Spleen (tissue), 11 donors: ENCODE results near the gene FKBP4. TPM values are rescaled to one million over a fixed set of nuclear protein-coding genes. Genes with fewer than 3 reads are reported as not detected.

Experiments used
- DNase-seq: peaks from one replicate; pipeline ENCODE4 v3.0.0-alpha.2; 2020
- H3K27ac ChIP-seq, 8 donors: fragments of 200-600 bp; sonication (generic) in 7 of 8; 1 replicate in 4 of 8; 2 replicates in 4 of 8; pipeline versions ENCODE4 v1.5.0 to v1.8.0; 2016 to 2021; ENCODE audit warnings: inconsistent platforms in 4 of 8, mild to moderate bottlenecking in 4 of 8, moderate library complexity in 1 of 8
- H3K27me3 ChIP-seq, 7 donors: fragments of 200-600 bp; sonication (generic) in 6 of 7; replicated peaks in 1 of 7; 1 replicate in 4 of 7; 2 replicates in 3 of 7; pipeline versions ENCODE4 v1.5.0 to v1.8.0; 2016 to 2021; ENCODE audit warnings: inconsistent platforms in 3 of 7, mild to moderate bottlenecking in 1 of 7
- H3K36me3 ChIP-seq, 6 donors: fragments of 200-600 bp; sonication (generic) in 5 of 6; 1 replicate in 4 of 6; 2 replicates in 2 of 6; pipeline versions ENCODE4 v1.5.0 to v1.8.0; 2016 to 2021; ENCODE audit warnings: inconsistent platforms in 2 of 6
- H3K4me1 ChIP-seq, 6 donors: fragments of 200-600 bp; sonication (generic) in 5 of 6; 1 replicate in 3 of 6; 2 replicates in 3 of 6; pipeline versions ENCODE4 v1.5.0 to v1.8.0; 2016 to 2021; ENCODE audit warnings: inconsistent platforms in 3 of 6
- H3K4me3 ChIP-seq, 8 donors: fragments of 200-600 bp; sonication (generic) in 7 of 8; 1 replicate in 4 of 8; 2 replicates in 4 of 8; pipeline versions ENCODE4 v1.5.0 to v1.8.0; 2016 to 2021; ENCODE audit warnings: inconsistent platforms in 4 of 8, mild to moderate bottlenecking in 4 of 8, moderate library complexity in 2 of 8
- H3K9me3 ChIP-seq, 8 donors: fragments of 200-600 bp; sonication (generic) in 7 of 8; 1 replicate in 4 of 8; 2 replicates in 4 of 8; pipeline versions ENCODE4 v1.5.0 to v1.8.0; 2016 to 2021; ENCODE audit warnings: inconsistent platforms in 4 of 8
- POLR2A ChIP-seq, 3 donors: fragments of 450-650 bp; IDR thresholded peaks; one replicate each; pipeline ENCODE4 v1.5.1; 2017; ENCODE audit warnings: antibody characterized with exemption in 3 of 3, mild to moderate bottlenecking in 1 of 3
- POLR2AphosphoS5 ChIP-seq, 3 donors: sonication (generic); formaldehyde crosslinking; IDR thresholded peaks; one replicate each; pipeline ENCODE4 v1.5.1; 2017; ENCODE audit warnings: antibody characterized with exemption in 3 of 3
- WGBS, 5 donors: extraction: QIAGEN DNeasy Blood & Tissue Kit in 3 of 5; methylation state at CpG; one replicate each; pipeline versions ENCODE4 v1.1.5 to v1.1.7; 2013 to 2018; 5-methylcytosine and 5-hydroxymethylcytosine counted together
- intact Hi-C: fragments of 100-400 bp; cut with DNase I; formaldehyde crosslinking; loops from one replicate; pipeline ENCODE4 v1.15.0; 2023; ENCODE audit warnings: low total_unique reads
- polyA plus RNA-seq, 3 donors: library from polyadenylated mRNA; stranded (reverse); fragments of 200-250 nt; gene quantifications; one replicate each; pipeline ENCODE4 v1.2.1, GENCODE V29; 2013
- total RNA-seq, 7 donors: library from RNA; depleted of rRNA in 3 of 7; stranded (reverse); fragments of >200 nt in 3 of 7; fragmentation: NEBNext Ultra II Directional in 4 of 7; extraction: Animal tissue kit (Norgen Biotek cat#: 25700) in 4 of 7; gene quantifications; one replicate each; pipeline versions ENCODE4 v1.1.0 to v1.2.1, GENCODE V29; 2016 to 2021
- TF ChIP-seq, protein P1 (sequence below), 11 experiments: fragments of 200-600 bp in 7 of 11; fragments of 450-650 bp in 4 of 11; sonication (generic) in 4 of 11; IDR thresholded peaks in 8 of 11; conservative IDR thresholded peaks in 3 of 11; 1 replicate in 7 of 11; 2 replicates in 4 of 11; pipeline versions ENCODE4 v1.4.0 to v1.8.0; 2016 to 2021; ENCODE audit warnings: antibody characterized with exemption in 11 of 11, inconsistent platforms in 4 of 11, mild to moderate bottlenecking in 1 of 11
- donor health status: healthy with polysubstance abuse.
- donor health status: DM: no; HTN: no; CAD: no; lungs with moderate emphysema.
- donor health status: DM: no; HTN: no; CAD: no.
- donor health status: Bipolar disorder and iron deficiency.
- donor health status: healthy.
- donor health status: DM: no; HTN: no; CAD: no.
- donor health status: DM: yes; HTN: yes; CAD: no.

Gene FKBP4
- total and polyA plus RNA-seq, 10 donors, result 8.3 to 65.6 (median 25.4) TPM

DNA sequence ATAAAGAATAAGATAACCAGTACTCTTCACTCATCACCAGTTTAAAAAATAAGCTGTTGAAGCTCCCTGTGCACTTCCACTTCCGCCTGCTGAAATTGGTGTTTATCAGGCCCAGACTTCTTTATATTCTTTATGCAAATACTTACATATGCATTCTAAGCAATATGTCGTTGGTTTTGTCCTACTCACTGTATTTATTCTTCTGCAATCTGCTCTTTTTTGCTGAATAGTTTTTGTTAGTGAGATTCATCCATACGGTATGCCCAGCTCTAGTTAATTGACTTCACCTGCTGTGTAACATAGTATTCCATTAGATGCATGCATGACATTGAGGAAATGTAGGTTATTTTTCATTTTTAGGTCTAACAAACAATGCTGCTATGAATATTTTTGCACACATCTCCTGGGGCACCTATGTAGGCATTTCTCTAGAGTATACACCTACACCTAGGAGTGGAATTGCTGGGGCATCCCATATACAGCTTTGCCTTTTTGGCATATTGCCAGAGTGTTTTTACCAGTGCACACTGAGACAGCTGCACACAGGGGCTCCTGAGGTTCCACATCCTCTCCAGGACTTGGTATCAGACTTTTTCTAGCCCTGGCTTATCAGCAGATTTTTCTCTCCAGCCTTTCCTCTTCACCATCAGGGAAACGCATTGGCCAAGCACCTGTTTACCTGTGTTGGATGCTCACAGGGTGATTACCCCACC lies 41.1 kb downstream of the FKBP4 start:
- H3K9me3 ChIP-seq, result no peaks in the 10 kb centered on the region
- peaks cover 0 to 63% (median 5%) of the 10 kb centered on the region in 6 donors for H3K36me3 ChIP-seq
- H3K4me3 ChIP-seq, result no peak overlapping the region
- 67 to 82% (median 76%) methylated on average over 4 of the region's 4 CpGs for WGBS, 5 donors
- H3K4me1 ChIP-seq, result peaks cover 0 to 26% (median 6%) of the 10 kb centered on the region in 6 donors
- H3K27me3 ChIP-seq, result peaks cover 0 to 11% (median 0%) of the 10 kb centered on the region in 7 donors
- intact Hi-C loops, result no loop called here
- TF ChIP-seq, protein P1, sequence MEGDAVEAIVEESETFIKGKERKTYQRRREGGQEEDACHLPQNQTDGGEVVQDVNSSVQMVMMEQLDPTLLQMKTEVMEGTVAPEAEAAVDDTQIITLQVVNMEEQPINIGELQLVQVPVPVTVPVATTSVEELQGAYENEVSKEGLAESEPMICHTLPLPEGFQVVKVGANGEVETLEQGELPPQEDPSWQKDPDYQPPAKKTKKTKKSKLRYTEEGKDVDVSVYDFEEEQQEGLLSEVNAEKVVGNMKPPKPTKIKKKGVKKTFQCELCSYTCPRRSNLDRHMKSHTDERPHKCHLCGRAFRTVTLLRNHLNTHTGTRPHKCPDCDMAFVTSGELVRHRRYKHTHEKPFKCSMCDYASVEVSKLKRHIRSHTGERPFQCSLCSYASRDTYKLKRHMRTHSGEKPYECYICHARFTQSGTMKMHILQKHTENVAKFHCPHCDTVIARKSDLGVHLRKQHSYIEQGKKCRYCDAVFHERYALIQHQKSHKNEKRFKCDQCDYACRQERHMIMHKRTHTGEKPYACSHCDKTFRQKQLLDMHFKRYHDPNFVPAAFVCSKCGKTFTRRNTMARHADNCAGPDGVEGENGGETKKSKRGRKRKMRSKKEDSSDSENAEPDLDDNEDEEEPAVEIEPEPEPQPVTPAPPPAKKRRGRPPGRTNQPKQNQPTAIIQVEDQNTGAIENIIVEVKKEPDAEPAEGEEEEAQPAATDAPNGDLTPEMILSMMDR (IDR thresholded peaks at IDR 0.05 in 8 of 11, conservative IDR thresholded peaks at IDR 0.05 in 3 of 11), result no peak
- TF ChIP-seq POLR2AphosphoS5 (IDR thresholded peaks at IDR 0.05) (no peak), POLR2A (IDR thresholded peaks at IDR 0.05) (no peak)
- H3K27ac ChIP-seq, result peak overlapping the region in 1 of 8 donors; percentile 72
- DNase-seq, result no peak

DNA sequence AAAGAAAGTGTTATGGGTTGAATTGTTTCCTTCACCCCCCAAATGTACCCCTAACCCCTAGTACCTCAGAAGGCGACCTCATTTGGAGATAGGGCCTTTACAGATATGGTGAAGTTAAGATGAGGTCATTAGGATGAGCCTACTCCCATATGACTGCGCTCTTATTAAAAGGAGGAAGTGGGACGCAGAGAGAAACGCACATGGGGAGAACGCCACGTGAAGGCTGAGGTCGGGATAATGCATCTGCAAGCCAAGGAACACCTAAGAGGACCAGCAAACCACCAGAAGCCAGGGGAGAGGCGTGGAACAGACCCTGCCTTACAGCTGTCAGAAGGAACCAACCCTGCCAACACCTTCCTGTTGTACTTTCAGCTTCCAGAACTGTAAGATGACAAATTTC lies 41.8 kb downstream of the FKBP4 start:
- WGBS, 5 donors, result 61 to 86% (median 72%) methylated on average over 8 of the region's 8 CpGs

GRCh38 chr12:2841056-2841650 lies 46.4 kb downstream of the FKBP4 start:
- Histone ChIP-seq H3K4me3 (no peak overlapping the region), H3K27me3 (no peaks in the 10 kb centered on the region), H3K36me3 (peaks cover 0 to 80% (median 3%) of the 10 kb centered on the region in 6 donors), H3K27ac (no peak overlapping the region), H3K9me3 (no peaks in the 10 kb centered on the region), H3K4me1 (peaks cover 0 to 21% (median 7%) of the 10 kb centered on the region in 6 donors)
- 59 to 84% (median 77%) methylated on average over 9 of the region's 9 CpGs for WGBS, 5 donors
- no peak for DNase-seq
- intact Hi-C loops, result no loop called here
- TF ChIP-seq POLR2AphosphoS5 (IDR thresholded peaks at IDR 0.05) (no peak), POLR2A (IDR thresholded peaks at IDR 0.05) (no peak)
- TF ChIP-seq, protein P1 (IDR thresholded peaks at IDR 0.05 in 8 of 11, conservative IDR thresholded peaks at IDR 0.05 in 3 of 11), result no peak

More for the DNA sequence above, 41.8 kb downstream of the FKBP4 start:
- no peak overlapping the region for H3K4me3 ChIP-seq
- intact Hi-C loops, result no loop called here
- H3K9me3 ChIP-seq, result no peaks in the 10 kb centered on the region
- TF ChIP-seq, protein P1 (IDR thresholded peaks at IDR 0.05 in 8 of 11, conservative IDR thresholded peaks at IDR 0.05 in 3 of 11), result no peak
- TF ChIP-seq POLR2AphosphoS5 (IDR thresholded peaks at IDR 0.05) (no peak), POLR2A (IDR thresholded peaks at IDR 0.05) (no peak)
- peaks cover 0 to 26% (median 6%) of the 10 kb centered on the region in 6 donors for H3K4me1 ChIP-seq
- no peak for DNase-seq
- H3K27ac ChIP-seq, result no peak overlapping the region
- H3K36me3 ChIP-seq, result peaks cover 0 to 63% (median 3%) of the 10 kb centered on the region in 6 donors
- H3K27me3 ChIP-seq, result peaks cover 0 to 11% (median 0%) of the 10 kb centered on the region in 7 donors

DNA sequence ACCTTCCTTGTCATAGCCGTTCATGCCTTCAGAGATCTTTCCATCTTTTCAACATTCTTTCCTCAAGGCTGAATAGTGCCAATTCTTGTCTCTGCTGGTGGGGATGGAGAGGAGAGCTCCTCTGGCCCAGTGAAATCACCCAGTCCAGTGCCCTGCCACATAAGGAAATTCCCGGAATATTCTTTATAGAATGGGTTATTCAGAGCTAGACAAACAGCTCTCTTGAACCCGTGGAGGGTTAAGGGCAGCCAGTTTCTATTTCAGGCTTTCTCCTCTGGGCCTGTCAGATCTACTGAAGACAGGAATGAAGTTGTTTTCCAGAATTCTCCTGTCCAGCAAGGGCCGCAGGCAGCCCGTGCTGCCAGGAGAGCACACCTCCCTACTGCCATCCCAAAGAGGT lies 48.2 kb downstream of the FKBP4 start:
- Histone ChIP-seq H3K27ac (peak overlapping the region in 4 of 8 donors; percentile 31 to 66 (median 42)), H3K4me3 (no peak overlapping the region), H3K36me3 (peaks cover 0 to 83% (median 3%) of the 10 kb centered on the region in 6 donors), H3K27me3 (no peaks in the 10 kb centered on the region), H3K9me3 (no peaks in the 10 kb centered on the region), H3K4me1 (peaks cover 0 to 21% (median 7%) of the 10 kb centered on the region in 6 donors)
- TF ChIP-seq POLR2AphosphoS5 (IDR thresholded peaks at IDR 0.05) (no peak), POLR2A (IDR thresholded peaks at IDR 0.05) (no peak)
- TF ChIP-seq, protein P1 (IDR thresholded peaks at IDR 0.05 in 8 of 11, conservative IDR thresholded peaks at IDR 0.05 in 3 of 11), result no peak
- 63 to 86% (median 76%) methylated on average over 5 of the region's 5 CpGs for WGBS, 5 donors
- intact Hi-C loops, result no loop called here
- no peak for DNase-seq
